Measurements from ENCODE around the gene IMPA2.

DNA sequence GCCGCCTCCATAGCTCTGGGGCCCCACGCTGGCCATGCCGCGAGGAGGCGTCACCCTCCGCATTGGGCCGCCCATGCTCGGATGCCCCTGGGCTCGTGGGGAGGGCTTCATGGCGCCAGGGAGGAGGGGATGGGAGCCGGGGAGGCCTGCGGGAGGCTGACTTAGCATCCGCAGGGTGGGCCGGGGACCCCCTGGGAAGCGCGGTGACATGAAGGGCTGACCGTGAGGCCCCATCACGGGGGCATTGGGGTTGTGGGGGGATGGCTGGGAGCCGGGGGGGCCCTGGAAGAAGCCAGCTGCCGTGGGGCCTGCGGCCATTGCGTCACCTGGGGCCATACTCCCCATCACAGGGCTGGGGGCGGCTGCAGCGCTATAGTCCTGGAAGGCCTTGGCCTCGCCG, 86.4 kb downstream of the IMPA2 start:
- TF ChIP-seq, protein P1, sequence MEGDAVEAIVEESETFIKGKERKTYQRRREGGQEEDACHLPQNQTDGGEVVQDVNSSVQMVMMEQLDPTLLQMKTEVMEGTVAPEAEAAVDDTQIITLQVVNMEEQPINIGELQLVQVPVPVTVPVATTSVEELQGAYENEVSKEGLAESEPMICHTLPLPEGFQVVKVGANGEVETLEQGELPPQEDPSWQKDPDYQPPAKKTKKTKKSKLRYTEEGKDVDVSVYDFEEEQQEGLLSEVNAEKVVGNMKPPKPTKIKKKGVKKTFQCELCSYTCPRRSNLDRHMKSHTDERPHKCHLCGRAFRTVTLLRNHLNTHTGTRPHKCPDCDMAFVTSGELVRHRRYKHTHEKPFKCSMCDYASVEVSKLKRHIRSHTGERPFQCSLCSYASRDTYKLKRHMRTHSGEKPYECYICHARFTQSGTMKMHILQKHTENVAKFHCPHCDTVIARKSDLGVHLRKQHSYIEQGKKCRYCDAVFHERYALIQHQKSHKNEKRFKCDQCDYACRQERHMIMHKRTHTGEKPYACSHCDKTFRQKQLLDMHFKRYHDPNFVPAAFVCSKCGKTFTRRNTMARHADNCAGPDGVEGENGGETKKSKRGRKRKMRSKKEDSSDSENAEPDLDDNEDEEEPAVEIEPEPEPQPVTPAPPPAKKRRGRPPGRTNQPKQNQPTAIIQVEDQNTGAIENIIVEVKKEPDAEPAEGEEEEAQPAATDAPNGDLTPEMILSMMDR (IDR thresholded peaks at IDR 0.05): no peak
- TF ChIP-seq POLR2A (IDR thresholded peaks at IDR 0.05): no peak
